ENCODE results near the gene OR10P1.

DNA sequence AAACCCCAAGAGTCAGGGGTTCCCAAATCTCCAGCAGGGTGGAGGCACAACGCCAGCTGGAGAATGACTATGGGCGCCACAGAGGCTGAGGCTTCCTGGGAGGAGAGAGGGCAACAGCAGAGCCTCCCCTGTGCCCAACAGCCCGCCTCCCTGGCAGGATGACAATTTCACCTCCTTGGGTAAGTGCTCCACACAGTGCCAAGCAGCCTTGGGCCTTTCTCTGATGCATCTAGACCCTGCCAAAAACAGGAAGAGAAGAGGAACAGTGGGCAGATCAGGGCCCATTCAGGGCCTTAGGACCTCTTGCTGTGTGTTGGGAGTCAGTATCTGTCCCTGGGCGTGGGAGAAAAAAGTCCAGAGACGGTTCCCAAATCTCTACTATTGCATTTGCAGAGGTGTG is 5.0 kb upstream of the OR10P1 start:
- TF ChIP-seq CTCF (conservative IDR thresholded peaks at IDR 0.05; ENCODE audit: low read depth, low read length) (no peak), POLR2A (IDR thresholded peaks at IDR 0.05; ENCODE audit: low read depth, low read length) (no peak)
